ENCODE measurements around the gene CCDC127.
A peak's percentile ranks its signal among the peaks of the same experiment; 100 is the strongest.
"Not testable (repeated sequence)": the region's sequence is repeated elsewhere in the genome, so short reads cannot be mapped to it uniquely, and the experiment has no call there.

The CCDC127 gene

GRCh38 chr5:217494-218456 is at the start of gene CCDC127, which contains the start of gene SDHA:
Gene CCDC127 (minus strand): TSS chr5:218153. CDS start chr5:216849, 1,304 bp downstream.
Gene SDHA (plus strand): TSS chr5:218320. CDS start chr5:218356, 36 bp downstream.
- peak; percentile 93 for DNase-seq

GRCh38 chr5:267716-268115 is 49.8 kb upstream of the CCDC127 start:
- no peak for DNase-seq

GRCh38 chr5:266311-267026 is 48.5 kb upstream of the CCDC127 start:
- not testable (repeated sequence) for DNase-seq

GRCh38 chr5:264338-264737 is 46.4 kb upstream of the CCDC127 start:
- no peak for DNase-seq

- not testable (repeated sequence) for DNase-seq
Observed at GRCh38 chr5:263275-263974, 45.5 kb upstream of the CCDC127 start.

- no peak for DNase-seq
Observed at GRCh38 chr5:257148-257547, 39.2 kb upstream of the CCDC127 start.

GRCh38 chr5:256347-256746 is 38.4 kb upstream of the CCDC127 start:
- DNase-seq, result not testable (repeated sequence)

GRCh38 chr5:255116-255515 is 37.2 kb upstream of the CCDC127 start:
- DNase-seq, result not testable (repeated sequence)

GRCh38 chr5:254322-254721 is 36.4 kb upstream of the CCDC127 start:
- DNase-seq, result not testable (repeated sequence)

GRCh38 chr5:252546-252945 is 34.6 kb upstream of the CCDC127 start:
- no peak for DNase-seq

- DNase-seq, result not testable (repeated sequence)
Observed at GRCh38 chr5:251975-252374, 34.0 kb upstream of the CCDC127 start.

GRCh38 chr5:251538-251937 is 33.6 kb upstream of the CCDC127 start:
- not testable (repeated sequence) for DNase-seq

- not testable (repeated sequence) for DNase-seq
Observed at GRCh38 chr5:251016-251415, 33.1 kb upstream of the CCDC127 start.

GRCh38 chr5:250396-250795 is 32.4 kb upstream of the CCDC127 start:
- DNase-seq, result not testable (repeated sequence)

- not testable (repeated sequence) for DNase-seq
Observed at GRCh38 chr5:245717-246116, 27.8 kb upstream of the CCDC127 start.

GRCh38 chr5:243683-244367 is 25.9 kb upstream of the CCDC127 start:
- not testable (repeated sequence) for DNase-seq

GRCh38 chr5:241045-241669 is 23.2 kb upstream of the CCDC127 start:
- not testable (repeated sequence) for DNase-seq

GRCh38 chr5:240550-240949 is 22.6 kb upstream of the CCDC127 start:
- not testable (repeated sequence) for DNase-seq

GRCh38 chr5:237931-238330 is 20.0 kb upstream of the CCDC127 start:
- DNase-seq, result not testable (repeated sequence)

GRCh38 chr5:235527-235926 is 17.6 kb upstream of the CCDC127 start:
- not testable (repeated sequence) for DNase-seq

- DNase-seq, result no peak
Observed at GRCh38 chr5:234450-234849, 16.5 kb upstream of the CCDC127 start.

GRCh38 chr5:233426-233825 is 15.5 kb upstream of the CCDC127 start:
- not testable (repeated sequence) for DNase-seq
